Uterus (tissue), 4 donors: ENCODE results near the gene RAB34. TPM values are rescaled to one million over a fixed set of nuclear protein-coding genes. Genes with fewer than 3 reads are reported as not detected.

Experiments used
- DNase-seq, 2 donors: peaks; one replicate each; pipeline ENCODE4 v3.0.0-alpha.2; 2019 to 2020
- H3K27ac ChIP-seq, 2 donors: fragments of 200-600 bp; sonication (generic); 1 replicate in 1 of 2; 2 replicates in 1 of 2; pipeline ENCODE4 v1.5.1; 2016 to 2018
- H3K27me3 ChIP-seq, 2 donors: fragments of 200-600 bp; sonication (generic); one replicate each; pipeline ENCODE4 v1.5.1; 2018 to 2019; ENCODE audit warnings: control low read depth in 1 of 2
- H3K36me3 ChIP-seq, 2 donors: fragments of 200-600 bp; sonication (generic); one replicate each; pipeline ENCODE4 v1.5.1; 2019; ENCODE audit warnings: control low read depth in 1 of 2
- H3K4me1 ChIP-seq, 2 donors: fragments of 200-600 bp; sonication (generic); one replicate each; pipeline ENCODE4 v1.5.1; 2018 to 2019; ENCODE audit warnings: control low read depth in 1 of 2
- H3K4me3 ChIP-seq, 2 donors: fragments of 200-600 bp; sonication (generic); 1 replicate in 1 of 2; 2 replicates in 1 of 2; pipeline ENCODE4 v1.5.1; 2018 to 2019; ENCODE audit warnings: mild to moderate bottlenecking in 1 of 2
- H3K9me3 ChIP-seq, 2 donors: fragments of 200-600 bp; sonication (generic); one replicate each; pipeline ENCODE4 v1.5.1; 2019; ENCODE audit warnings: control low read depth in 1 of 2
- POLR2A ChIP-seq, 2 donors: fragments of 450-650 bp; IDR thresholded peaks; one replicate each; pipeline ENCODE4 v1.6.1; 2016; ENCODE audit warnings: antibody characterized with exemption in 2 of 2, mild to moderate bottlenecking in 1 of 2, moderate library complexity in 1 of 2
- intact Hi-C: fragments of 100-400 bp; cut with DNase I; formaldehyde crosslinking; loops from one replicate; pipeline ENCODE4 v1.15.1; 2023; ENCODE audit warnings: low total_unique reads
- total RNA-seq, 4 donors: library from RNA; depleted of rRNA in 3 of 4; stranded (reverse); fragments of >200 nt in 3 of 4; gene quantifications; one replicate each; pipeline versions ENCODE4 v1.1.0 to v1.2.4, GENCODE V29; 2014 to 2023
- TF ChIP-seq, protein P1 (sequence below), 4 experiments: fragments of 200-600 bp in 2 of 4; fragments of 450-650 bp in 2 of 4; sonication (generic) in 2 of 4; IDR thresholded peaks; one replicate each; pipeline ENCODE4 v1.5.1; 2016 to 2019; ENCODE audit warnings: antibody characterized with exemption in 4 of 4, mild to moderate bottlenecking in 2 of 4, moderate library complexity in 1 of 4
- donor health status: DM: yes; HTN: yes; CAD: no.

RAB34 gene
- total RNA-seq, 4 donors from 2014 or later, result 113 to 411 (median 126) TPM

DNA sequence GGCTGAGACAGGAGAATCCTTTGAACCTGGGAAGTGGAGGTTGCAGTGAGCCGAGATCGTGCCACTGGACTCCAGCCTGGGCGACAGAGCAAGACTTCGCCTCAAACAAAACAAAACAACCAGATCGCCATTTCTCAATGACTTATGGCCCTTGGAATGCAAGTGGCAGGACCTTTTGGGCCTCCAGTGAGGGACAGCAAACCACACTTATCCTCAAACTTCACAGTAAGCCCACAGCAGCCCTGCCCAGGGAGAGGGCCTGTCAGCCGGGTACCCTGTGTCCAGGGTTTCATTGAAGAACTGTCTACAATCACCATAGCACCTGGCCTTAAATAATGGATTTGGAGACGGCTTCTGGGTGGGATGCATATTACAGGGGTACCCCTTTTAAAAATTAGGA is 37.8 kb upstream of the RAB34 start:
- TF ChIP-seq, protein P1, sequence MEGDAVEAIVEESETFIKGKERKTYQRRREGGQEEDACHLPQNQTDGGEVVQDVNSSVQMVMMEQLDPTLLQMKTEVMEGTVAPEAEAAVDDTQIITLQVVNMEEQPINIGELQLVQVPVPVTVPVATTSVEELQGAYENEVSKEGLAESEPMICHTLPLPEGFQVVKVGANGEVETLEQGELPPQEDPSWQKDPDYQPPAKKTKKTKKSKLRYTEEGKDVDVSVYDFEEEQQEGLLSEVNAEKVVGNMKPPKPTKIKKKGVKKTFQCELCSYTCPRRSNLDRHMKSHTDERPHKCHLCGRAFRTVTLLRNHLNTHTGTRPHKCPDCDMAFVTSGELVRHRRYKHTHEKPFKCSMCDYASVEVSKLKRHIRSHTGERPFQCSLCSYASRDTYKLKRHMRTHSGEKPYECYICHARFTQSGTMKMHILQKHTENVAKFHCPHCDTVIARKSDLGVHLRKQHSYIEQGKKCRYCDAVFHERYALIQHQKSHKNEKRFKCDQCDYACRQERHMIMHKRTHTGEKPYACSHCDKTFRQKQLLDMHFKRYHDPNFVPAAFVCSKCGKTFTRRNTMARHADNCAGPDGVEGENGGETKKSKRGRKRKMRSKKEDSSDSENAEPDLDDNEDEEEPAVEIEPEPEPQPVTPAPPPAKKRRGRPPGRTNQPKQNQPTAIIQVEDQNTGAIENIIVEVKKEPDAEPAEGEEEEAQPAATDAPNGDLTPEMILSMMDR (IDR thresholded peaks at IDR 0.05), result no peak
- TF ChIP-seq POLR2A (IDR thresholded peaks at IDR 0.05), result no peak

DNA sequence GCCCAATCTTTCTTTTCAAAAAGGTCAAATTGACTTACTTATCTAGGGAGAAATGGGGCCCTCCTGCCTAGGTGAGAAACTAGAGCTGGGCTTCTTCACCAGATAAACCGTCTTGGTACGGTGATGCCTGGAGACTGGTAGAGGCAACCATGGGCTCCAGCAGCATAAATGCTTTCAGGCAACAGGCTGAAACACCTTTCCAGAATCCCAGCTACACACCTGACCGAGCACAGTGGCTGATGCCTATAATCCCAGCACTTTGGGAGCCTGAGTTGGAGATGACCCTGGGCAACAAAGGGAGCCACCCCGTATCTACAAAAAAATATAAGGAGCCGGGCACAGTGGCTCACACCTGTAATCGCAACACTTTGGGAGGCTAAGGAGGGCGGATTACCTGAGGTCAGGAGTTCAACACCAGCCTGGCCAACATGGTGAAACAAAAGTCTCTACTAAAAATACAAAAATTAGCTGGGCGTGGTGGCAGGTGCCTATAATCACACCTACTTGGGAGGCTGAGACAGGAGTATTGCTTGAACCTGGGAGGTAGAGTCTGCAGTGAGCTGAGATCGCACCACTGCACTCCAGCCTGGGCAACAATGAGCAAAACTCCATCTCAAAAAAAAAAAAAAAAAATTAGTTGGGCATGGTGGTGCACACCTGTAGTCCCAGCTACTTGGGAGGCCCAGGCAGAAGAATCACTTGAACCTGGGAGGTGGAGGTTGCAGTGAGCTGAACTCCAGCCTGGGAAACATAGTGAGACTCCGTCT is 34.1 kb upstream of the RAB34 start:
- Histone ChIP-seq H3K27me3 (no peaks in the 10 kb centered on the region), H3K4me3 (no peak overlapping the region), H3K9me3 (no peaks in the 10 kb centered on the region), H3K27ac (no peak overlapping the region), H3K4me1 (no peaks in the 10 kb centered on the region), H3K36me3 (no peaks in the 10 kb centered on the region)
- DNase-seq, result no peak
- TF ChIP-seq POLR2A (IDR thresholded peaks at IDR 0.05), result no peak
- TF ChIP-seq, protein P1 (IDR thresholded peaks at IDR 0.05), result no peak
- intact Hi-C loops, result no loop called here

More for the DNA sequence above, 37.8 kb upstream of the RAB34 start:
- H3K27me3 ChIP-seq, result no peaks in the 10 kb centered on the region
- intact Hi-C loops, result no loop called here
- no peak for DNase-seq
- H3K27ac ChIP-seq, result no peak overlapping the region
- H3K4me3 ChIP-seq, result no peak overlapping the region
- no peaks in the 10 kb centered on the region for H3K9me3 ChIP-seq
- H3K4me1 ChIP-seq, result no peaks in the 10 kb centered on the region
- H3K36me3 ChIP-seq, result no peaks in the 10 kb centered on the region

DNA sequence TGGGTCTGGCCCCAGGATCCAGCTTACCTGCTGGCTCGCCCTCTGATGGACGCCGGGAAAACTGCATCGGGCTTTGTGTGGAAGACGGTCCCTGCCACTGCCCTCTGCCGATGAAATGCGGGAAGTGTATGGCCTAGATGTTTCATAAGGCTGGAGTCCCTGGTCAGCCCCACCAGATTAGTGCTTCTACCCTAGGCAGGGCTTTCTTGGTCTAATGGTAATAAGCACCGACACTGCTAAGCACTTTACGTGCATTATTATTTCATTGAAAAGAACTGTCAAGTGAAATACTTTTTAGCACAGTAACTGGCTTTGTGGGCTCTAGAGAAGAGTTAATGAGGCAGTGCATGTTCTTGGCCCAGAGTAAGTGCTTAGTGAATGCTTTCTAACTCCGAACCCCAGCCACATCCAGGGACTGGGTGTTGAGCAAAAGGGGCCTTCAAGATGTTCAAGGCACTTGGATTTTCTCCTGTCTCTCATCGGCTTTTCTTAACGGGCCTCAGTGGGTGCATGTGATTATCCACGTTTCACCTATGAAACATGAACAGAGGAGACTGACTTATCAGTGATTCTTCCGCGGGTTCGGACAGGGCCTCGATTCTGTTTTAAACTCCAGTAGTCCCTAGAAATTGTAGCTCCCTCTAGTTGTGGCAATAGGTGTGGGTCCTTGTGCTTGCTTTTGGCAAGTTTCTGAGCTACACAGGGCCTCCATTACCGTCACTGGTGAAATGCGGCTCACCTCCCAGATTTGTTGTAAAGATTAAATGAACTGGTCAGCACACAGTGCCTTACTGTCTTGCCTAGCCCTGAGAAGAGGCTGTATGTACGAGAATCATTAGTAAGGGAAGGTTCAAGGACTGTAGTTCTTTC is 32.7 kb upstream of the RAB34 start:
- TF ChIP-seq POLR2A (IDR thresholded peaks at IDR 0.05), result no peak
- TF ChIP-seq, protein P1 (IDR thresholded peaks at IDR 0.05), result peak; percentile 97 to 100 (median 100)
- intact Hi-C loops, result no loop called here

GRCh38 chr17:28749516-28750177 is 32.0 kb upstream of the RAB34 start:
- H3K36me3 ChIP-seq, result no peaks in the 10 kb centered on the region
- H3K27me3 ChIP-seq, result no peaks in the 10 kb centered on the region
- no peak for TF ChIP-seq POLR2A (IDR thresholded peaks at IDR 0.05)
- TF ChIP-seq, protein P1 (IDR thresholded peaks at IDR 0.05), result no peak
- H3K4me1 ChIP-seq, result peaks cover 0 to 11% of the 10 kb centered on the region in 2 donors
- no peak overlapping the region for H3K4me3 ChIP-seq
- no peaks in the 10 kb centered on the region for H3K9me3 ChIP-seq
- DNase-seq, result no peak
- H3K27ac ChIP-seq, result peak overlapping the region; percentile 6 to 59
- intact Hi-C loops, result no loop called here

More for the DNA sequence above, 32.7 kb upstream of the RAB34 start:
- H3K4me1 ChIP-seq, result peaks cover 0 to 9% of the 10 kb centered on the region in 2 donors
- no peaks in the 10 kb centered on the region for H3K36me3 ChIP-seq
- peak; percentile 92 to 95 for DNase-seq
- no peaks in the 10 kb centered on the region for H3K9me3 ChIP-seq
- H3K27me3 ChIP-seq, result no peaks in the 10 kb centered on the region
- no peak overlapping the region for H3K4me3 ChIP-seq
- H3K27ac ChIP-seq, result peak overlapping the region; percentile 6 to 59
